Skeletal muscle tissue (tissue), 4 donors: ENCODE results near the gene CDR2. TPM values are rescaled to one million over a fixed set of nuclear protein-coding genes. Genes with fewer than 3 reads are reported as not detected.

Experiments
- H3K27ac ChIP-seq: one replicate; pipeline ENCODE4 v1.7.0; 2013; ENCODE audit warnings: mild to moderate bottlenecking, low read depth, low read length, inconsistent platforms
- H3K27me3 ChIP-seq, 3 donors: one replicate each; pipeline ENCODE4 v1.7.0; 2013; ENCODE audit warnings: low read length in 3 of 3; ENCODE audit not compliant: control insufficient read depth in 3 of 3, insufficient read depth in 3 of 3
- H3K36me3 ChIP-seq, 3 donors: one replicate each; pipeline ENCODE4 v1.7.0; 2013; ENCODE audit warnings: low read length in 3 of 3; ENCODE audit not compliant: control insufficient read depth in 3 of 3, insufficient read depth in 3 of 3
- H3K4me1 ChIP-seq, 3 donors: one replicate each; pipeline ENCODE4 v1.7.0; 2013; ENCODE audit warnings: low read length in 3 of 3, mild to moderate bottlenecking in 3 of 3; ENCODE audit not compliant: control insufficient read depth in 3 of 3, insufficient read depth in 3 of 3
- H3K4me3 ChIP-seq, 3 donors: one replicate each; pipeline ENCODE4 v1.7.0; 2013; ENCODE audit warnings: low read length in 3 of 3
- H3K9ac ChIP-seq, 3 donors: one replicate each; pipeline ENCODE4 v1.7.0; 2013; ENCODE audit warnings: low read length in 3 of 3, mild to moderate bottlenecking in 3 of 3, moderate library complexity in 2 of 3, low read depth in 1 of 3
- H3K9me3 ChIP-seq, 3 donors: one replicate each; pipeline ENCODE4 v1.7.0; 2013; ENCODE audit warnings: low read length in 3 of 3; ENCODE audit not compliant: control insufficient read depth in 3 of 3
- total RNA-seq: library from RNA; depleted of rRNA; stranded (reverse); fragments of >200 nt; gene quantifications from one replicate; pipeline ENCODE4 v1.2.3, GENCODE V29; 2014
- donor health status: Osteomylitis.

CDR2 gene
- total RNA-seq, 1 donor from 2014 or later: 25.6 TPM

DNA sequence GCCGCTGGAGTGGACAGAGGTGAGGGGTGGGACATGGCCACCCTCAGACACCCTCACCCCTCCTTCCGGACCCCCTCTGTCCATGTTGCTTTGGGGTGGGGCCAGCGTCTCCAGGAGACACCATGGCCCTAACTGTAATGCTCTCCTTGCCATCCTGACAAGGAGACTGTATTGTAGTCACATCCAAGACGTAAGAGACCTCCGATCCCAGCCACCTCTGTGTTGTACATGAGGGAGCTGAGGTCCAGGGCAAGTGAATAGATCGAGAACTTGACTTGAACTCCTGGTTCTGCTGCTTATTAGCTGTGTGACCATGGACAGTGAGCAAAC is 47.0 kb downstream of the CDR2 start:
- no peak overlapping the region for H3K4me3 ChIP-seq
- H3K9me3 ChIP-seq: no peaks in the 10 kb centered on the region
- no peak overlapping the region for H3K27ac ChIP-seq
- peaks cover 51 to 68% (median 63%) of the 10 kb centered on the region in 3 donors for H3K36me3 ChIP-seq
- no peaks in the 10 kb centered on the region for H3K27me3 ChIP-seq
- no peak overlapping the region for H3K9ac ChIP-seq
- peaks cover 0 to 5% (median 5%) of the 10 kb centered on the region in 3 donors for H3K4me1 ChIP-seq

DNA sequence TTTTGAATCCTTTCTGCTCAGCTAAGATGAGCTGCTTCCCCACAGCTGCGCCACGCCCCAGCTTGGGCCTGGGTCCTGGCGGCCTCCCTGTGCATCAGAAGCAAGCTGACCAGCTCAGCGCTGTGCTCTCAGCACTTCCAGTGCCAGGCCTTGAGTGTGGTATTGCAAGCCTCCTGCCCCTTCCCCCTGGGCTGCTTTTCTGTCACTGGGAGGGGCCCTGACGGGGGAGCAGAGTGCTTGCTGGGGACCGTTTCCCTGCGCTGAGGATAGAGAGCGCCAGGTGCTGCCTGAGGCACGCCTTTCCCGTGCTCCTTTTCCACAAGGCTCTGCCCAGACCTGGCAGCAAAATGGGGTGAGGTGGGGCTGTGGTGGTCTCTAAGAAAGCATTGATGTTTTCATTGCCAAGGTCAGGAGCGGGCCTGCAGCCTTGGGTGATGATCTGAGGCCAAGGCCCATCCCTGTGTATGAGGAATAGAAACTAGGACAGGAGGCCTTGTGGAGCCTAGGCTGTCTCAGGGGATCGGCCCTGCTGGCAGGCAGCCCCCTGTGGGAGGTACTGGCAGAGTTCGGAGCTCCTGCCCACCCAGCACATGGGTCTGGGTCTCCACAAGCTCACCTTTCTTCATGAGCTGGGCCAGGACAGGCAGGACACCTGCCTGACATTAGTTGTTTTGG is 47.5 kb downstream of the CDR2 start:
- Histone ChIP-seq H3K36me3 (peaks cover 51 to 67% (median 63%) of the 10 kb centered on the region in 3 donors), H3K27me3 (no peaks in the 10 kb centered on the region), H3K4me3 (no peak overlapping the region), H3K27ac (no peak overlapping the region), H3K9me3 (no peaks in the 10 kb centered on the region), H3K9ac (no peak overlapping the region), H3K4me1 (peaks cover 0 to 10% (median 8%) of the 10 kb centered on the region in 3 donors)

DNA sequence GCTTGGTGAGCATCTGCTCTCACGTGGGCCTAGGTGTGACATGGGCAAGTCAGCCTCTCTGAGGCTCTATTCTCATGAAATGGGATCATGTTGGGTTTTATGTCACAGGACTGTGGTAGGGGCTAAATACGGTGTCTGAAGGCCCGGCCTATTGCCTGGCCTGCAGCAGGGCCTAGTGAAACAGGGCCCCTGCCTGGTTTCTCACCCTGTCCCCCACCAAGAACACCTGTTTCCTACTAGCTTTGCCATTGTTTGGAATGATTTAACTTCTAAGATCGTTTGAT is 48.1 kb downstream of the CDR2 start:
- Histone ChIP-seq H3K4me1 (peaks cover 0 to 16% (median 14%) of the 10 kb centered on the region in 3 donors), H3K9ac (no peak overlapping the region), H3K27me3 (no peaks in the 10 kb centered on the region), H3K4me3 (no peak overlapping the region), H3K27ac (no peak overlapping the region), H3K9me3 (no peaks in the 10 kb centered on the region), H3K36me3 (peaks cover 55 to 70% (median 60%) of the 10 kb centered on the region in 3 donors)

DNA sequence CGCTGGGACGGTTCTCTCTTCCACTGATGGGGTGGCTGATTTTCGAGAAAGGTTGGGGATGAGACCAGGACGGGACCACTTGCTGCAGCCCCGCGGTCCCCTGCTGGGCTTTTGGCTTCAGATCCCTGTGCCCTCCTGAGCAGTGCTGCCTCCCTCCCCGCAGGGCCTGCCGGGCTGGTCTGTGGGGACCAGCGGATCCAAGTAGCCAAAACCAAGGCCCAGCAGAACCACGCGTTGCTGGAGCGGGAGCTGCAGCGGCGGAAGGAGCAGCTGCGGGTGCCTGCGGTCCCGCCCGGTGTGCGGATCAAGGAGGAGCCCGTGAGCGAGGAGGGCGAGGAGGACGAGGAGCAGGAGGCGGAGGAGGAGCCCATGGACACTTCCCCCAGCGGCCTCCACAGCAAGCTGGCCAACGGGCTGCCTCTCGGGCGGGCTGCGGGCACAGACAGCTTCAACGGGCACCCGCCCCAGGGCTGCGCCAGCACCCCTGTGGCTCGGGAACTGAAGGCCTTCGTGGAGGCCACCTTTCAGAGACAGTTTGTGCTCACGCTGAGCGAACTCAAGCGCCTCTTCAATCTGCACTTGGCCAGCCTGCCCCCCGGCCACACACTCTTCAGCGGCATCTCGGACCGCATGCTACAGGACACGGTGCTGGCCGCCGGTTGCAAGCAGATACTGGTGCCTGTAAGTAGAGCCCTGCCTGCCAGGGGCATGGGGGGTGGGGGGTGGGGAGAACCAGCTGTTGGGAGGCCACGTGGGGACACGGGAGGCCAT is 48.6 kb downstream of the CDR2 start:
- Histone ChIP-seq H3K27ac (no peak overlapping the region), H3K9me3 (no peaks in the 10 kb centered on the region), H3K36me3 (peaks cover 55 to 70% (median 56%) of the 10 kb centered on the region in 3 donors), H3K27me3 (no peaks in the 10 kb centered on the region), H3K4me3 (no peak overlapping the region), H3K4me1 (peaks cover 0 to 17% (median 14%) of the 10 kb centered on the region in 3 donors), H3K9ac (no peak overlapping the region)

DNA sequence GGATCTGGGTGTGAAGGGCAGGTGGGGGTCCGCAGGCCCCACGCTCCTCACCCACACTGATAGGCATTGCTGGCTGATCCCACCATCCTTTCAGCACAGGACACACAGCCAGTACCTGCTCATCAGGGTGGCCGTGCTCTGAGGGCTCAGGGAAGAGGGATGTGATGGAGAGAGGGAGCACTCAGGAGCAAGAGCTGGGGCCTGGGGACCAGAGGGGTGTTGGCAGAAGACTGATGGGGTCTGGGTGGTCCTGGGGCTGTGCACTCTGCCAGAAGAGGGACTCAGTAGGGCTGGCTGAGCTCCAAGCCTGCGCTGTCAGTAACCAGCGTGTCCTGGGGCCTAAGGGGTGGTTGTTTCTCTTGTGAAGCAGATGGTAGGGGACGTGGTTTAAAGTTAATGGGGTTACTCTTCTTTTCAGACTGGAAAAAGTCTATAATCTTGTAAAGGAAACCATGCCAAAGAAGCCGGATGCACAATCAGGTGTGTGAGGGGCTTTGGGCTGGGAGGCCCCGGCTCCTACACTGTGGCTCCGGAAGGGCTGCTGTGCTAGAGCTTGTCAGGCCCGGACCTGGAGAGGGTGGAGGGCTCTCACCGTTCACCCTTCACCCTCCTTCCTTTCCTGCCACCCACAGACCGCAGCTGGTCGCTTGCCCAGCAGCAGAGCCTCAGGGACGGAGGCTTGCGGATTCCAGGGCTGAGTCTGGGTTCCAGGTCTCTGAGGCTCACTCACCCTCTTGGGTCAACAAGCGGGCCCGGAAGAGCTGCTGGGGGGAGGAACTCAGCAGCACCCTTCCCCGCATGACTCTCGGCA is 49.4 kb downstream of the CDR2 start:
- H3K36me3 ChIP-seq: peaks cover 53 to 66% (median 55%) of the 10 kb centered on the region in 3 donors
- H3K9me3 ChIP-seq: no peaks in the 10 kb centered on the region
- no peak overlapping the region for H3K4me3 ChIP-seq
- H3K9ac ChIP-seq: no peak overlapping the region
- no peak overlapping the region for H3K27ac ChIP-seq
- H3K4me1 ChIP-seq: peaks cover 0 to 17% (median 14%) of the 10 kb centered on the region in 3 donors
- no peaks in the 10 kb centered on the region for H3K27me3 ChIP-seq

DNA sequence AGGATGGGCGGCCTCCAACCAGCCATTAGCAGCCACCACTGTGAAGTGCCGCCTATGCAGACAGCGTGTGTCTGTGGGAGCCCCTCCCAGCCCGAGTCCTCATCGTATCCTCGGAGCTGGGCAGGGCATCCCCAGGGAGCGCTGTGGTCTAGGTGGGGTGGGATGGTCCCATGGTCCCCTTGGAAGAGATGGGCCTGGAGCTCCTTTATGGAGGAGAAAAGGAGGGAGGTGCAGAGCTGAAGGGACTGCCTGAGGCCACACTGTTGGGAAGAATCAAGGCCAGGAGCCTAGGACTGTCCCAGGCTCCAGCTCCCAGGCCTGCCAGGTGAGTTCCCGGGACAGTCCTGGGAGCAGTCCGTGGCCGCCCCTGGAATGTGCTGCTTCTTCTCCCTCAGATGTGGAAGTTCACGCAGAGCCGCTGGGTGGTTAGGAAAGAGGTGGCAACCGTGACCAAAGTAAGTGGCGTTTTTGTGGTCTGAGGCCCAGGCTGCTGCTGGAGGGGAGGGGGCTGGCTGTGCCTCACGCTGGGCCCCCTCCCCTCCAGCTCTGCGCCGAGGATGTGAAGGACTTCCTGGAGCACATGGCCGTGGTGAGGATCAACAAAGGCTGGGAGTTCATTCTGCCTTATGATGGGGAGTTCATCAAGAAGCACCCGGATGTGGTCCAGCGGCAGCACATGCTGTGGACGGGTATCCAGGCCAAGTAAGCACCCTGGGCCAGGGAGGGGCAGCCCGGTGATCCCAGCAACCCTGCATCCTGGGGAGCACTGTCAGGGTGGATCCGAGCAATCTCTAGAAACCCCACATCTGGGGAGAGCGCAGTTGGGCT is 50.2 kb downstream of the CDR2 start:
- H3K9me3 ChIP-seq: no peaks in the 10 kb centered on the region
- H3K4me3 ChIP-seq: no peak overlapping the region
- H3K27ac ChIP-seq: no peak overlapping the region
- no peaks in the 10 kb centered on the region for H3K27me3 ChIP-seq
- H3K9ac ChIP-seq: no peak overlapping the region
- peaks cover 0 to 17% (median 14%) of the 10 kb centered on the region in 3 donors for H3K4me1 ChIP-seq
- H3K36me3 ChIP-seq: peaks cover 47 to 61% (median 53%) of the 10 kb centered on the region in 3 donors

DNA sequence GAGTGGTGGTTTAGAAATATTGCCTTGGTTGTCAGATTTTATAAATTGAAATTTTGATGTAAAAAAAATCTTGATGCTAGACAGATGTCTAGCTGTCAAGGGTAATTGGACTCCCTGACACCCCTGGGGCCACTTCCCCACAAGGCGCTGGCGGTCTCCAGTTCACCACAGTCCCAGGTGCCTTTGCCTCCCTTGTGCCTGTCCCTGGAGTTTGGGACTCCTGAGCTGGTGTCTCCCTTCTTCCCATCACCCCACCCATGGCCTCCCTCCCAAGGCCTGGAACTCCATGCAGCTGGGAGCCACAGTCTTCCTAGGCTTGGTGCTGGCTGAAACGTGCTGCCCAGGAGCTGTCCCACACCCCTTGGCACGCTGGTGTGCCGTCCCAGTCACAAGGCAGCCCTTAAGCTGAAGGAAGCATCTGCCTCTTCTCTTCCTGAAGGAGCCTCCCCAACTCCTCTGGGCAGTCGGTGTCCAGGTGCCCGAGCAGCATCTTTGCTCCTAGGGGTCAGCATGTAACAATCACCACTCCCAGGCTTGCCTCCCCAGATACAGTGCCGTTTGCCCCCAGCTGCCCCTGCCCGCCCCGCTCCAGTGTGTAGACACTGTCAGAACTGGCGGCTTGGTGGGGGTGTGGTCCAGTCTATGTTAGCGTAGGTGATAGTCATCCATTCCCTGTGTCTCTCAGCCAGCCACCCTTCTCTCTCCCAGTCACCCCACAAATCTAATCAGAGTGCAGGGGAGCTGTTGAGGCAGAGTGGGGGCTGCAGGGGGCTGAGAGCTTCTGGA is 51.1 kb downstream of the CDR2 start:
- Histone ChIP-seq H3K36me3 (peaks cover 40 to 53% (median 50%) of the 10 kb centered on the region in 3 donors), H3K4me1 (peaks cover 3 to 20% (median 17%) of the 10 kb centered on the region in 3 donors), H3K27me3 (no peaks in the 10 kb centered on the region), H3K27ac (no peak overlapping the region), H3K4me3 (no peak overlapping the region), H3K9ac (no peak overlapping the region), H3K9me3 (no peaks in the 10 kb centered on the region)

DNA sequence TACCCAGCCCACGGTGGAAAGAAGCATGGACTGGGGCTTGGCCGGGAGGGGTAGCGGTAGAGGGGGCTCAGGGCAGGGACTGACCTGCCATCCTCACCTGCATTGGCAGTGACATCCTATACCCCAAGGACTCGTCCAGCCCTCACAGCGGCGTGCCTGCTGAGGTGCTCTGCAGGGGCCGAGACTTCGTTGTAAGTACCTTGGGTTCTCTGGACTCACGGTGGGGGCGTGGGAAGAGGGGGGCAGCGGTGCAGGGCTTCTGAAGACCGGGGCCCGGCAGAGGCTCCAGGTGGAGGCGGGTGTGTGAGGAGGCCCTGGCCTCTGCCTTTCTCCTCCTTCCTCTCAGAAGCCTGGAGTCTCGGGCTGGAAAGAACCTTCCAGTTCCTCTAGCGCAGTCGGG is 51.7 kb downstream of the CDR2 start:
- no peak overlapping the region for H3K4me3 ChIP-seq
- no peak overlapping the region for H3K9ac ChIP-seq
- H3K9me3 ChIP-seq: no peaks in the 10 kb centered on the region
- H3K36me3 ChIP-seq: peaks cover 34 to 48% (median 47%) of the 10 kb centered on the region in 3 donors
- H3K4me1 ChIP-seq: peaks cover 6 to 26% (median 19%) of the 10 kb centered on the region in 3 donors
- H3K27ac ChIP-seq: no peak overlapping the region
- no peaks in the 10 kb centered on the region for H3K27me3 ChIP-seq

DNA sequence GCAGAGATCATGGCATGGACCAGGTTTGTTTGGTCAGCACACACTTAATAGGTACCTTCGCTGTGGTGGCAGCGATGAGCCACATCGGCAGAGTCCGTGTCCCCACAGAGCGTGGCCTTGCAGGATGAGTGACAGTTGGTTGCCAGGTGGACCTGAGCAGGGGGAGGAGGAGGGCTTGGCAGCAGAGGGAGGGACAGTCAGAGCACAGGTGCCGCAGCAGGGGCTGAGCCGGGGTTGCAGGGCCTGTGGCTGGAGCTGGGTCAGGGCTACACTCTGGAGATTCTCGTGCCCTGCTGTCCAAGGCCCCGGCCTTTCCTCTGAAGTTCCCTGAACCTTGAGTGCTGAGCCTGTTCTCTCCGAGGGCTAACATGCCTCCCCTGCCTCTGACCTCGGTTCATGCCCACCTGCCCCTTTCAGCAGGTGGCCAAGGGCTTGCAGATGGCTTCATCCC is 52.4 kb downstream of the CDR2 start:
- Histone ChIP-seq H3K27ac (no peak overlapping the region), H3K36me3 (peaks cover 30 to 49% (median 45%) of the 10 kb centered on the region in 3 donors), H3K4me1 (peaks cover 7 to 28% (median 20%) of the 10 kb centered on the region in 3 donors), H3K9ac (peak overlapping the region in 1 of 3 donors; percentile 16), H3K9me3 (no peaks in the 10 kb centered on the region), H3K27me3 (no peaks in the 10 kb centered on the region), H3K4me3 (no peak overlapping the region)
